ENCODE data around the gene FAM184B.
"Not testable (repeated sequence)": the region's sequence is repeated elsewhere in the genome, so short reads cannot be mapped to it uniquely, and the experiment has no call there.

FAM184B gene

DNA sequence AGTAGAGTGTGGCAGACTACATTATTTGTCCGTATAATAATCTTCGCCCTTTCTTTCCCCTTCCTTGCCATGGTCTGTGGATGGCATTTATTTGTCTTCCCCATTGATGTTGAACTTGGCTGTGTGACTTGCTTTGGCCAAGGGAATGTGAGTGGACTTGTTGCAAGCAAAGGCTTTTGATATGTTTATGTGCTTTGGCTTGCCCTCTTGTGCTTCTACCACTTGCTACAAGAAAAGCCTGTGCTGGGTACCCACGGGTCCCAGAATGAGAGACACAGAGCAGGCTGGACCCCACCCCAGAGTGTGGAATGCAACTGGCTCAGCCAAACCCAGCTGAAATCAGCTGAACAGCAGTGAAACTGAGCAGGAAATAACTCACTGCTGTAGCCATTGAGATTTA, 63.0 kb downstream of the FAM184B start:
- DNase-seq (ENCODE audit: low spot score): no peak

DNA sequence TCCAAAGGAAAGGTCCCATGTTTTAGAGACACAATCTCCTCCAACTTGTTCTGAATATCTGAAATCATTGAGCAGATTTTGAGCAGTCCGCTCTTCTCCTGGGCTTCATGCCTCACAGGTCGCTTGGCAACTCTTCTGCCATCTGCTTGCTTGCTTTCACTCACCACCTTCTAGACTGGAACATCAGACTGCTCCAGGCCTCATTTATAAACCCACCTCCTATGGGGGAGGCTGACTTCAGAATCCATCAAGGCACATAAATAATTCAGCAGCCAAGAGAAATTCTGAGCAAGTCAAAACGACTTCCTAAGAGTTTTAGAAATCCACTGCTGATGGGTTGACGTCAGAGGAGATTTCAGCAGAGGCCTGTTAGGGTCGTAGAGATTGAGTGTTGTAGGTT, 64.1 kb downstream of the FAM184B start:
- DNase-seq (ENCODE audit: low spot score): no peak

DNA sequence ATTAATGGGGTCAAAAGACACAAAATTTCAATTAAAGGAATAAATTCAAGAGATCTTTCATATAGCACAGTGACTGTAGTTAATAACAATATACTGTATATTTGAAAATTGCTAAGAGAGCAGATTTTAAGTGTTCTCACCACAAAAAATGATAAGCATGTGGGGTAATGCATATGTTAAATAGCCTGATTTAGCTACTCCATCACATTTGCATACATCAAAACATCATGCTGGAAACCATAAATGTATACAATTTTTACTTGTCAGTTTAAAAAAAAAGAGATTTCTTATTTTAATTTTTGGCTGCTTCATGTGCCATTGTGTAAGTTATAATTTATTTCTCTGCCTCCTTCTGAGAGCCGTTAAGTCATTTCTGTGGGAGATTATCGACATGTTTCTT, 65.9 kb downstream of the FAM184B start:
- no peak for DNase-seq (ENCODE audit: low spot score)

DNA sequence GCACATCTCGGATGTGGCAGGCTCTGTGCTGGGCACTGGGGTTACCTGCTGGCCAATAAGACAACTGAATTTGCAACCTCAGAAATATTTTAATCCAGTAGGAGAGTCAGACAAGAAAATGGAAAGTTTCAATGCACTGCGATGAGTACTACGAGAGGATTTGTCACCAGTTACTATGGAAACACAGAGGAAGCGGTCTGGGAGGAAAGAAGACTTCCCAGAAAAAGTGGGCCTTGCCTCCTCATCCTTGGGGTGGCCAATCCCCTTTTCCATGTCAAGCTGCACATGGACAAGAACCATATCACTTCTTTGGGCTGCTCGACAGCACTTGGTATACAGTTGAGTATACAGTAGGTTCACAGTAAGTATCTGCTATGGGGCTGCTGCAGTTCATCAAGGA, 67.6 kb downstream of the FAM184B start:
- DNase-seq (ENCODE audit: low spot score): no peak

DNA sequence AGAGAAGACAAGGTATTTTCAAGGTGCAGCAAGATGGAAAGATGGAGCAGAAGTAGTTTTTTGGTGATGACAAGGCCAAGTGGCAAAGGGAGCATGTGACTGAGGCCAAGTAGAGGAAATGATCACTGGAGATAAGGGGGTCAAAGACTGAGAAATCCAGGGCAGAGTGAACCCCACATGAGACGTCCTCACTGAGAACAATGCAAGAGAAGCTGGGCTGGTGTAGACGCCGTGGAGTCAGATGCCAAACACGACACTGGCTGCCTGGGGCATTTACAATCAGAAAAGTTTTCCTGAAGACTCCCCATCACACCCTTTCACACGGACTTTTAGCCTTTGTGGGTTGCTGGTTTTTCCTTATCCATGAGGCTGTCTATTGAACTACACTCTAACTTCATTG, 69.3 kb downstream of the FAM184B start:
- DNase-seq (ENCODE audit: low spot score): no peak

DNA sequence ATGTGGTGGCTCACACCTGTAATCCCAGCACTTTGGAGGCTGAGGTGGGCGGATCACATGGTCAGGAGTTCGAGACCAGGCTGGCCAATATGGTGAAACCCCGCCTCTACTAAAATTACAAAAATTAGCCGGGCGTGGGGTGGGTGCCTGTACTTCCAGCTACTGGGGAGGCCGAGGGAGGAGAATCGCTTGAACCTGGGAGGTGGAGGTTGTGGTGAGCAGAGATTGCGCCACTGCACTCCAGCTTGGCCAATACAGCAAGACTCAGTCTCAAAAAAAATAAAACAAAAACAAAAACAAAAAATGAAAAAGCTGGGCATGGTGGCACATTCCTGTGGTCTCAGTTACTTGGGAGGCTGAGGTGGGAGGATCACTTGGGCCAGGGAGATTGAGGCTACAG, 70.2 kb downstream of the FAM184B start:
- not testable (repeated sequence) for DNase-seq (ENCODE audit: low spot score)

DNA sequence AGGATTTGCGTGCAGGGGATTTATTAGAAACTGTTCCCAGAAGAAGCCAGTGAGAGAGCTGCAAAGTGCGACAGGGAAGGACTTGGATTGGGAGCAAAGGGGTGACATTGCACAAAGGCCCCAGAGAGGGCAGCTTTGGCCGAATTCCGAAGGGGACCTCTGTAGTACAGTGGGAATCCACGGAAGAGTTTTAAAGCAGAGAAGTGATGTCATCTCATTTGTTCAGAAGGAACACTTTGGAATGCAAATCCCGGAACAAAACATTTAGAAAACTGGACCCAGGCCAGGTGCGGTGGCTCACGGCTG, 71.7 kb downstream of the FAM184B start:
- no peak for DNase-seq (ENCODE audit: low spot score)

DNA sequence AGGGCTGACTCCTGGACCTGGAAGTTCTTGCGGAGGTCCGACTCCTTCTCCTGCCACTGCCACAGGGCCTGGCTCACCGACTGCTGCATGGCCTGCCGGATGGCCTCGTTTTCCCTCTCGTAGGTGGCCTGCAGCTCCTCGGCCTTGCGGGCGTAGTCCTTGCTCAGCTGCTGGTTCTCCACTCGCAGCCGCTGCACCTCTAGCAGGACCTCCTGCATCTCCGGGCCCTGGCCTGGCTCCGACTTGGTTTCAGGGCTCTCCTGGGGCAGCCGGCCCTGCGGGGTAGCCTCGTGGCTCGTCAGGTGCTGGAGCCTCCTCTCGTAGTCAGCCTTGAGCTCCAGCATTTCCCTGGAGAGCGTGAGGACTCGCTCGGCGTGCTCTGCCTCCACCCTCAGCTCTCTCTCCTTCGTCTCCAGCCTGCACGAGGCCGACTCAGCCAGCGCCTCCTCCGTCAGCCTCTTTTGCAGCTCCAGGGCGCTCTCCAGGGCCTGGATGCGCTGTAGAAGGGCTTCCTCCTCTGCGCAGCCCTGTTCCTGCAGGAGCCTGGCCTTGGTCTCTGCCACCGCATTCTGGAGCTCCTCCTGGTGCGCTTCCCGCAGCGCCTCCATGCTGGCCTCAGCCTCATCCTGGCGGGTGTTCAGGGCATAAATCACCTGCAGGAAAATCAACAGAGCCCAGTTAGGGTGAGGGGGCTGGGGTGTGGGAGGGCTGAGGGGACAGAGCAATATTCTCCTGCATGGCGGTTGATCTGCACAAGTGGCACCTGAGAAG, 72.2 kb downstream of the FAM184B start:
- DNase-seq (ENCODE audit: low spot score): no peak

DNA sequence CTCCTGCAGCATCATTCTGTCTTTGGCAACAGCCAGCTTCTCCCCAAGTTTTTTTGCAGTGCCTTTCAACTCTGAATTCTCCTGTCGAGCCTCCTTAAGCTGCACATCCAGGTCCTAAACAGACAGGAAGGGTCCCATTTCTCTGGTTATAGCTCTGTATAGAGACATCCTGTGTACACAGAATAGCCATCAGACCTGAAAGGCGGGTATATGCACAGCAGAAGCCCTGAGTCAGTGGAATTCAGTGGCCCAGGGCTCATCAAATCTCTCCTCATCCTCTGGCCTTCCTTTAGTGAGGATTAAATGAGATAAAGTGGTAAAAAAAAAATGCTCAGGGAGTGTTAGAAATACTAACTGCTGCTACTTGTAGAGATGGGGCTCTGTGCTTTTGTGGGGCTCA, 73.8 kb downstream of the FAM184B start:
- no peak for DNase-seq (ENCODE audit: low spot score)

DNA sequence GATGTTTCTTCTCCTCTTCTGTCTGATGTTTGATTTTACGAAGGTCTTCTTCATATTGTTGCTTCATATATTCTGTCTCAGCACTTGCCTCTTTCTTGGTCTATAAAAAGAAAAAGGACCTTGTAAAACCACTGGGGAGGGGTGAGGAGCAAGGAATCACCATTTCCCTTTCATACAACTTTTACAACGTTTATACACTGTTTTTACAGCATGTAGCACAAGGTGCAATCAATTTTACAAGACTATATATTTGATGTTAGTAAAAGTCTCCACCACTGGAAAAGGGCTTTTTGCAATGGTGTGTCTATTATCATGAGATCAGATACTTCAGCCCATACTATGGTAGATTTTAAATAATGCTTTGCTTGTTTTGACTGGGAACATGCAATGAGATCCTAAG, 76.3 kb downstream of the FAM184B start:
- DNase-seq (ENCODE audit: low spot score): no peak

DNA sequence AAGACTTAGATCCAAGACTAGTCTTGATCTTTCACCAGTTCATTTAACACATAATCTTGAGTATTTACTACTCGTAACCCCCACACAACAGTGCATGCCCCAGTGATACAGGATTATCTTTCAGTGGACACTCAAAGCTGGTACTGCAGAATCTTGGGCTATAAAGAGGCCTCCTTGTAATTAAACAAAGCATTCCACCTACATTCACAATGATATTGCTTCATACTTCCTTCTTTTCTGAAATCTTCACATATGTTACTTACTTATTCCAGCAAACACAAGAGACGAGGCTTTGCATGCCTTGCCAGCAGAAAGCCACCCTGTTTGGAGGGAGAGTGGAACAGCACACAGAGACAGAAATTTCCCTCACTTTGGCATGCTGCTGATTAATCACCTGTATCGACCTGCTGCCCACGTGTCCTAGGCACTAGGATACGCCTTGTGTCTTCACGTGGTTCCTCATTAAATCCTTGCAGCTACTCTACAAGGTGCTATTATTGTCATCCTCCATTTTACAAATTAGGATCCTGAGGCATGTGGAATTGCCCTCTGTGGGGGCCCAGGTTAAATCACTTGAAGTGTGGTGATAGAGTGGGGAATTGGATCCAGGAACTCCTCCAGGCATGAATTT, 77.3 kb downstream of the FAM184B start:
- no peak for DNase-seq (ENCODE audit: low spot score)

DNA sequence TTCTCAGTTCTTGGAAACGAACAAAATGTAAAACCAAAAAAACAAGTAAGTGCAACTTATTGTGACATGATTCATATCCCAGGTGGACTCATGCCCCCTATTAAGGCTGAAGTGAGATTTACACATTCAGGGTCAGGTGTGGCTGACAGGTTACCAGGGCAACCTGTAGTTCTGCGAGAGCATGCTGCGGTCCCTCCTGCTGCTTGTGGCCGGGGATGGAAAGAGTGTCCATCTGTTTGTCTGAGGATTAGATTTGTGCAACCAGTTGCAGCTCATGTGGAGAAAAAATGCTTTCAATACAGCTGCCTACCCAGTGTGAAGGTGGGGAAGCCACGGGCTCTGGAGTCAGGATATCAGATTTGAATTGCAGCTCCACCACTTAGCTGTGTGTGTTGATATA, 78.8 kb downstream of the FAM184B start:
- DNase-seq (ENCODE audit: low spot score): no peak

DNA sequence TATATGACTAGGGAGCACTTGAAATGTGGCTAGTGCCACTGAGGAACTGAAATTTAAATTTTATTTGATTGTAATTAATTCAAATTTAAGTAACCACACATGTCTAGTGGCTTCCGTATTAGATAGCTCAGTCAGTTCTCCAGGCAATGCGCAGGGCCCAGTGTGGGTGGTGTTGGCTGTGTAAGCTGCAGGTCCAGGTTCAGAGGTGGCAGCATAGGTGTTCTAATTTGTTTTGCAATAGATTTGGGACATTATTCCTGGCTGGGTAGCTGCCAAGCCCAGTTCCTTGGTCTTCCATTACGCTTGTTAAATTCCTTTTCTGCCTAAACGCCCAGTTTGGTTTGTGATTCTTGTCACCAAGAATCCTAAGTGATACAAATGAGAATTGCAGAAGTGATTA, 79.5 kb downstream of the FAM184B start:
- DNase-seq (ENCODE audit: low spot score): no peak

DNA sequence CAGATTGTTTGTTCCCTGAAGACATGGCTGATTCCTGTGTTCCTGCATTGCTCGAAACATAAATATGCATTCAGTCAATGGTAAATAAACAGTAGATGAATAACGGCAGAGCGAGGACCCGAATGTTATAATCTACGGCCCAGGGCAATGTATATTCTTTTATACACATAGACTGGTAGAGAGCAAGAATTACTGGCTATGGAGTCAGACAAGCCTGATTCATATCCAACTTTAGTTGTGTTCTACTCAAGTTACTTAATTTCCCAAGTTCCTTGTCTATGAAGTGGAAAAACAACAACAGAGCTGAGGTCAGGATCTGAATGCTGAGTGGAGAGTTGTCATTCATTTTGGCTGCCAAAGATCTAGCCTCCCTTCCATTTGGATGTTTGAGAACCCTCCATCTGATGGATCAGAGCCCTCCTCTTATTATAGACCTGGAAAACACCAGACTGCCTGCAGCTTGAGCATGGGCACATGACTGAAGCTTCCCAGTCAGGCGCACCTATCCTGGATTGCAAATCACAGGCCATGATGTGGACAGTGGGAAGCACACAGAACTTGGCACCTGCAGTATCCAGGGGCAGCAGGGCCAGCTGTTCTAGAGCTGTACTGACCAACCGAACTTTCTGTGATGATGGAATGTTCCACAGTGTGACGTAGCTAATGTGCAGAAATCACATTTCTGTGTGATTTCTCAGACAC, 80.1 kb downstream of the FAM184B start:
- DNase-seq (ENCODE audit: low spot score): no peak

DNA sequence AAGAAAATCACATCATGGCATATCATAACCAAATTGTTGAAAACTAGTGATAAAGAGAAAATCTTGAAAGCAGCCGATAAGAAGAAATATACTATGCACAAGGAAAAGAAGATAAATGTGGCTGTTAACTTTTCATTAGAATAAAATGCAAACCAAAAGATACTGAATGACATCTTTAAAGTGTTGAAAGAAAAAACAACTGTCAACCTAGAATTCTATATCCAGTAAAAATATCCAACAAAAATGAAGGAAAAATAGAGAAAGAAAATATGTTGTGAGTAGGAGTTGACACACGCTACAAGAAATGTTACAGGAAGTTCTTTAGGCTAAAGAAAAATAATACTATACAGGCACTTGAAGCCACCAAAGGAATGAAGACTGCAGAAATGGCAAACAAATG, 82.0 kb downstream of the FAM184B start:
- no peak for DNase-seq (ENCODE audit: low spot score)

DNA sequence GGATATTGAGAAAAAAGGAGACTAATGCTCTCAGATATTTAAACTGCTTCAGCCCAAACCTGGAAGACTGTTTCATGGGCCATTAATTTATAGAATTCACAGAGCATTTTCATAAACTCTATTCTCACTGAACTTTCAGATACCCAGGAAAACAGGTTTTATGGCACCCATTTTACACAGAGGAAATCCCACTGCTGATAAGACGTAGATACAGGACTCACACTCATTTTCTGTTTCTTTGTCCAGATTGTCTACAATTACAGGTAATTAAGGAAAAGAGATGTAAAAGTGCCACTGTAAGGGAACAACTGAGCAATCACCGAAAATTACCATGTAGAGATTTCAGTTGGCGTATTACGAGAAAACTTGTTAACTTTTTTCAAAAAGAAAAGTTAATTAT, 83.3 kb downstream of the FAM184B start:
- DNase-seq (ENCODE audit: low spot score): no peak

DNA sequence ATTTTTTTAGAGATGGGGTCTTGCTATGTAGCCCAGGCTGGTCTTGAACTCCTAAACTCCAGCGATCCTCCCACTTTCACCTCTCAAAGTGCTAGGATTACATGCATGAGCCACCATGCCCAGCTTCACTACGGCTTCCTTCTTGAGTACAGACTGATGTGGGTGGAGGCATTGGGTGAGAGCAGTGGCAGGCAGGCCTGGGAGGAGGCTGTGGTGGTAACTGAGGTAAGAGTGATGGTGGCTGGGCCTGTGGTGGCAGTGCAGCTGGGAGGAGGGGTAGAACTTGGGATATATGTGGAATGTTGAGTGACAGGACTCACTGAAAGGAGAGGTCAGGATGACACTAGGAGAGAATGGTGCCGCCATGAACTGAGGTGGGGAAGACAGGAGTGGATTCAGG, 86.1 kb downstream of the FAM184B start:
- no peak for DNase-seq (ENCODE audit: low spot score)

DNA sequence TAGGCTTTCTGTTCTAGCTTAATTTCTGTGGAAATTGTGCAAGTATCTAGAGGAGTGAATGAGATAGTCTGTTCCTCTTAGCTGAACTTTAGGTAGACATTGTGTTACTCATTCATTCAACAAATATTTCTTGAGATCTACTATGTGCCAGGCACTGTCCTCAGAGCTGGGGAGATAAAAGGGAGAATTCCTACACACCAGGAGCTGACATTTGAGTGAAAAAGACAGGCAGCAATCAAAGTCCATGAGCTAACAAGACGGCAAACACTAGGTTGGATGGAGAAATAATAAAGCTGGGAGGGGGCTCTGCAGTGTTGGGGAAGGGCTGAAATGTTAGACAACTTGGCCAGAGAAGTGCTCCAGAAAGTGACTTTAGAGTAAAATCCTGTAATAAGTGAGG, 86.9 kb downstream of the FAM184B start:
- DNase-seq (ENCODE audit: low spot score): no peak

DNA sequence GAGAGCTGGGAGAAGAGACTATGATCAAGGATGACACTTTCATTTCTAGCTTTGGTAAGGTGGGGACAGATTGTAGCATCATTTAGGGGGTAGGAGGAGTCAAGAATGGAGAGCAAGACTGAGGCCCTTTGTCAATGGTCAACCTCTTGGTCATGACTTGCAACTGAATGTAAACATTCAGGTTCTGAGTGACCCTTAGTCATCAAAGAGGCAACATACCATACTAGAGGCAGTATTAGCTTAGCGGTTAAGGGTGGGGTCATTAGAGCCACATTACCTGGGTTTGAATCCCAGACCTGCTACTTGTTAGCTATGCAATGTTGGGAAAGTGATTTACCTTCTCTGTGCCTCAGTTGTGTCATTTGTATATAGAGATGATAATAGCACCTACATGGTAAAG, 90.5 kb downstream of the FAM184B start:
- no peak for DNase-seq (ENCODE audit: low spot score)

DNA sequence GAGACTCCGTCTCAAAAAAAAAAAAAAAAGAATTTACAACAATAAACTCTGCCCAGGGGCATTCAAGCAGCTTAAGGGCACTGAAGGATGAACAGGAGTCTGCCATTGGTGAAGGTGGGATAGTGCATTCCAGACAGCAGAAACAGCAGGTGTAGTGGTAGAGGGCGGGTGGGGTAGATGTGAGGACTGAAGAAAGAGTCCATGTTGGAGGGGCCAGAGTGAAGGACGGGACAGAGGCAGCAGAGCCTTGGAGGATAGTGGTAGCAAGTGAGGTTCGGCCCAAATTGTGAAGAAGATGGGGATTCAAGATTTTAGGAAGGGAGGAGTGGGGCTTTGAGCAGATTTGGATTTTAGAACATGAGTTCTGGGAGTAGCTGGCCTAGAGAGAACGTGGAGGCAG, 91.3 kb downstream of the FAM184B start:
- DNase-seq (ENCODE audit: low spot score): no peak

DNA sequence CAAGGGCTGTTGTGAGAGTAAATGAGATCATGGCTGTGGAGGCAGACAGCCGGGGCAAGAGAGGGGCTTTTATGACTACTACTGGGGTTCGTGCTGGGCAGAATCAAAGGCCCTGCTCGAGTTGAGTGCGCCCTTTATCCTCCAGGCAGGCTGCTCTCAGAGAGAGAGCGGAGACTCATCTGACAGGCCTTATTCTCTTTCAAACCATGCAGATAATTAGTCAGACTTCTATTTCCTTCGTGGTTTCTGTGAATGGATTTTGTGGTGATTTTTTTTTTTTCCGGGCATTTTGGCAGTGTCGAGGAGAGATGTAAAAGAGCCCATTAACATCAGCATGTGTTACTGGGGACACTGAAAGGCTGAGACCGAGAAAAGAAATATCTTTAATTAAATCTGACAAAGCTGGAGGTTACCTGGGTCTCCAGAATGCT, 93.4 kb downstream of the FAM184B start:
- DNase-seq (ENCODE audit: low spot score): no peak

DNA sequence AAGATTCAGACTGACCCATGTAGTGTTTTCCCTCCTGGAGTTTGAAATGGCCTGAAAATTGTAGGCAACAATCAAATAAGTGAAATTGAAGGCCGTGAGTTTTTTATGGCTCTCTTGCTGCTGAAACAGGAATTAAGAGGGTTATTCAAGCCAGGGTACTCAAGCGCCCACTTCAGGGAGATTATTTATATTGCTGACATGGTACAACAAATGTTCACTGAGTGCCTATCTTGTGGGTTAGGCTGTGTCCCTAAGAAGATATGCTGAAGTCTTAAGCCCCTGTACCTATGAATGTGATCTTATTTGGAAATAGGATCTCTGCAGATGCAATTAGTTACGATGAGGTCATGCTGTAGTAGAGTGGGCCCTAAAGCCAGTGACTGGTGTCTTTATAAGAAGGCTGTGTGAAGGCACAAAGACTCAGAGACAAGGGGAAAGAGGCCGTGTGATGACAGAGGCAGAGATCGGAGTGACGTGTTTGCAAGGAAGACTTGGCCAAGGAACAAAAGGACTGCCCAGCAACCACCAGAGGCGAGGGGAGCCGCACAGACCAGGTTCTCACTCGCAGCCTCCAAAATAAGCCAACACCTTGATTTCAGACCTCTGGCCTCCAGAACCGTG, 94.1 kb downstream of the FAM184B start:
- DNase-seq (ENCODE audit: low spot score): no peak

DNA sequence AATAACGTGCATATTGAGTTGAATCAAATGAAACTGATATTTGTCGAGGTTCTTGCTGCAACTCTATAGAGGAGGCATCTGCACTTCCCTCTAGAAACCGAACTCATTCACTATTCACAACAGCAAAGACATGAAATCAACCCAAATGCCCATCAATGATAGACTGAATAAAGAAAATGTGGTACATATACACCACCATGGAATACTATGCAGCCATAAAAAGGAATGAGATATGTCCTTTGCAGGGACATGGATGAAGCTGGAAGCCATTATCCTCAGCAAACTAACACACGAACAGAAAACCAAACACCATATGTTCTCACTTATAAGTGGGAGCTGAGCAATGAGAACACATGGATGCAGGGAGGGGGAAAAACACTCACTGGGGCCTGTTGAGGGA, 96.8 kb downstream of the FAM184B start:
- DNase-seq (ENCODE audit: low spot score): not testable (repeated sequence)

Data from NAMALWA (cell line).